ENCODE results near the gene IGFL3. TPM values are rescaled to one million over a fixed set of nuclear protein-coding genes. Genes with fewer than 3 reads are reported as not detected.
A peak's percentile ranks its signal among the peaks of the same experiment; 100 is the strongest.

IGFL3 gene
- total RNA-seq, 1 donor: not detected

GRCh38 chr19:46089432-46089831 lies 35.1 kb downstream of the IGFL3 start:
- TF ChIP-seq CTCF (IDR thresholded peaks at IDR 0.05; ENCODE audit: insufficient read depth, low read depth, low read length): no peak
- DNase-seq (ENCODE audit: low read depth): no peak
- H3K4me3 ChIP-seq (ENCODE audit: low read depth, low read length): no peak overlapping the region

- TF ChIP-seq CTCF (IDR thresholded peaks at IDR 0.05; ENCODE audit: insufficient read depth, low read depth, low read length): no peak
- no peak for DNase-seq (ENCODE audit: low read depth)
- no peak overlapping the region for H3K4me3 ChIP-seq (ENCODE audit: low read depth, low read length)
Observed at GRCh38 chr19:46088101-46088500, 36.4 kb downstream of the IGFL3 start.

- DNase-seq (ENCODE audit: low read depth): no peak
- TF ChIP-seq CTCF (IDR thresholded peaks at IDR 0.05; ENCODE audit: insufficient read depth, low read depth, low read length): no peak
- H3K4me3 ChIP-seq (ENCODE audit: low read depth, low read length): no peak overlapping the region
Observed at GRCh38 chr19:46085888-46086287, 38.6 kb downstream of the IGFL3 start.

GRCh38 chr19:46082728-46083050 lies 41.8 kb downstream of the IGFL3 start:
- DNase-seq (ENCODE audit: low read depth): no peak
- H3K4me3 ChIP-seq (ENCODE audit: low read depth, low read length): no peak overlapping the region

GRCh38 chr19:46081928-46082727 lies 42.4 kb downstream of the IGFL3 start:
- peak; percentile 65 for DNase-seq (ENCODE audit: low read depth)
- H3K4me3 ChIP-seq (ENCODE audit: low read depth, low read length): no peak overlapping the region
- peak; percentile 69 for TF ChIP-seq CTCF (IDR thresholded peaks at IDR 0.05; ENCODE audit: insufficient read depth, low read depth, low read length)

More at GRCh38 chr19:46082728-46083050, 41.8 kb downstream of the IGFL3 start:
- no peak for TF ChIP-seq CTCF (IDR thresholded peaks at IDR 0.05; ENCODE audit: insufficient read depth, low read depth, low read length)

GRCh38 chr19:46080561-46080960 lies 43.9 kb downstream of the IGFL3 start:
- H3K4me3 ChIP-seq (ENCODE audit: low read depth, low read length): no peak overlapping the region
- DNase-seq (ENCODE audit: low read depth): peak; percentile 71
- no peak for TF ChIP-seq CTCF (IDR thresholded peaks at IDR 0.05; ENCODE audit: insufficient read depth, low read depth, low read length)

GRCh38 chr19:46079576-46079975 lies 44.9 kb downstream of the IGFL3 start:
- TF ChIP-seq CTCF (IDR thresholded peaks at IDR 0.05; ENCODE audit: insufficient read depth, low read depth, low read length): no peak
- no peak for DNase-seq (ENCODE audit: low read depth)
- no peak overlapping the region for H3K4me3 ChIP-seq (ENCODE audit: low read depth, low read length)

Data from fibroblast of villous mesenchyme (primary cell).